GM21529 (cell line): Measurements from ENCODE around the gene CDC25B.
A peak's percentile ranks its signal among the peaks of the same experiment; 100 is the strongest.
"Not testable (repeated sequence)": the region's sequence is repeated elsewhere in the genome, so short reads cannot be mapped to it uniquely, and the experiment has no call there.

ENCODE experiments used
- ATAC-seq: cut with Tn5 transposase; IDR thresholded peaks from one replicate; pipeline ENCODE4 v1.9.1; 2021; ENCODE audit not compliant: unreplicated experiment

The CDC25B gene

GRCh38 chr20:3784216-3784853 lies 11.8 kb upstream of the CDC25B start:
- ATAC-seq: no peak

GRCh38 chr20:3784863-3785239 lies 11.3 kb upstream of the CDC25B start:
- ATAC-seq: no peak

GRCh38 chr20:3785240-3786125 lies 10.6 kb upstream of the CDC25B start:
- no peak for ATAC-seq

- no peak for ATAC-seq
These were observed 10.0 kb upstream of the CDC25B start for GRCh38 chr20:3786126-3786484.

GRCh38 chr20:3786665-3787323 lies 9.3 kb upstream of the CDC25B start, which contains the start of gene CENPB:
Gene CENPB (minus strand): TSS chr20:3786740. CDS start chr20:3786483, 257 bp downstream.
- peak; percentile 78 for ATAC-seq

GRCh38 chr20:3787324-3788014 lies 8.6 kb upstream of the CDC25B start:
- no peak for ATAC-seq

- ATAC-seq: no peak
These were observed 7.4 kb upstream of the CDC25B start for GRCh38 chr20:3788685-3789155.

- ATAC-seq: not testable (repeated sequence)
These were observed 6.9 kb upstream of the CDC25B start for GRCh38 chr20:3789201-3789600.

GRCh38 chr20:3794168-3794567 lies 1.9 kb upstream of the CDC25B start:
- not testable (repeated sequence) for ATAC-seq

GRCh38 chr20:3794701-3795420 lies 1.2 kb upstream of the CDC25B start:
- no peak for ATAC-seq

GRCh38 chr20:3796477-3797225 lies 541 bp downstream of the CDC25B start:
- no peak for ATAC-seq

- no peak for ATAC-seq
These were observed 1.1 kb downstream of the CDC25B start for GRCh38 chr20:3797226-3797545.

- ATAC-seq: no peak
These were observed 1.7 kb downstream of the CDC25B start for GRCh38 chr20:3797592-3798372.

GRCh38 chr20:3798373-3798768 lies 2.3 kb downstream of the CDC25B start:
- ATAC-seq: no peak

- ATAC-seq: no peak
These were observed 2.8 kb downstream of the CDC25B start for GRCh38 chr20:3798908-3799248.

- ATAC-seq: no peak
These were observed 4.3 kb downstream of the CDC25B start for GRCh38 chr20:3800256-3800877.

GRCh38 chr20:3800878-3801260 lies 4.8 kb downstream of the CDC25B start:
- ATAC-seq: no peak

- ATAC-seq: no peak
These were observed 5.2 kb downstream of the CDC25B start for GRCh38 chr20:3801299-3801698.

GRCh38 chr20:3801846-3802245 lies 5.7 kb downstream of the CDC25B start:
- no peak for ATAC-seq
